ENCODE measurements around the gene PDCD11.
"Not testable (repeated sequence)": the region's sequence is repeated elsewhere in the genome, so short reads cannot be mapped to it uniquely, and the experiment has no call there.

PDCD11 gene

GRCh38 chr10:103417148-103417469 lies 20.7 kb downstream of the PDCD11 start:
- in situ Hi-C loops (cut with HindIII; ENCODE audit: low sequenced_read_pairs) = not testable (repeated sequence)

- in situ Hi-C loops (cut with HindIII; ENCODE audit: low sequenced_read_pairs) = no loop called here
These were observed 21.2 kb downstream of the PDCD11 start for GRCh38 chr10:103417601-103418000.

GRCh38 chr10:103419101-103419500 lies 22.7 kb downstream of the PDCD11 start:
- in situ Hi-C loops (cut with HindIII; ENCODE audit: low sequenced_read_pairs) = no loop called here

- in situ Hi-C loops (cut with HindIII; ENCODE audit: low sequenced_read_pairs) = no loop called here
These were observed 27.3 kb downstream of the PDCD11 start for GRCh38 chr10:103423748-103424147.

- in situ Hi-C loops (cut with HindIII; ENCODE audit: low sequenced_read_pairs) = no loop called here
These were observed 31.4 kb downstream of the PDCD11 start for GRCh38 chr10:103427866-103428265.

GRCh38 chr10:103428989-103429643 lies 32.7 kb downstream of the PDCD11 start:
- in situ Hi-C loops (cut with HindIII; ENCODE audit: low sequenced_read_pairs) = no loop called here

GRCh38 chr10:103429647-103430046 lies 33.2 kb downstream of the PDCD11 start:
- in situ Hi-C loops (cut with HindIII; ENCODE audit: low sequenced_read_pairs) = no loop called here

GRCh38 chr10:103431902-103432301 lies 35.5 kb downstream of the PDCD11 start:
- in situ Hi-C loops (cut with HindIII; ENCODE audit: low sequenced_read_pairs) = no loop called here

- in situ Hi-C loops (cut with HindIII; ENCODE audit: low sequenced_read_pairs) = no loop called here
These were observed 37.4 kb downstream of the PDCD11 start for GRCh38 chr10:103433858-103434257.

- in situ Hi-C loops (cut with HindIII; ENCODE audit: low sequenced_read_pairs) = no loop called here
These were observed 43.4 kb downstream of the PDCD11 start for GRCh38 chr10:103439776-103440175.

GRCh38 chr10:103440416-103440815 lies 44.0 kb downstream of the PDCD11 start:
- in situ Hi-C loops (cut with HindIII; ENCODE audit: low sequenced_read_pairs) = no loop called here

GRCh38 chr10:103441206-103441605 lies 44.8 kb downstream of the PDCD11 start:
- in situ Hi-C loops (cut with HindIII; ENCODE audit: low sequenced_read_pairs) = no loop called here

- in situ Hi-C loops (cut with HindIII; ENCODE audit: low sequenced_read_pairs) = no loop called here
These were observed 45.2 kb downstream of the PDCD11 start for GRCh38 chr10:103441611-103442010.

GRCh38 chr10:103442031-103442461 lies 45.6 kb downstream of the PDCD11 start:
- in situ Hi-C loops (cut with HindIII; ENCODE audit: low sequenced_read_pairs) = no loop called here

- in situ Hi-C loops (cut with HindIII; ENCODE audit: low sequenced_read_pairs) = no loop called here
These were observed 47.2 kb downstream of the PDCD11 start for GRCh38 chr10:103443475-103444185.

GRCh38 chr10:103444478-103444877 lies 48.1 kb downstream of the PDCD11 start:
- in situ Hi-C loops (cut with HindIII; ENCODE audit: low sequenced_read_pairs) = no loop called here

GRCh38 chr10:103445366-103445765 lies 48.9 kb downstream of the PDCD11 start:
- in situ Hi-C loops (cut with HindIII; ENCODE audit: low sequenced_read_pairs) = no loop called here

GRCh38 chr10:103445767-103446567 lies 49.5 kb downstream of the PDCD11 start:
- in situ Hi-C loops (cut with HindIII; ENCODE audit: low sequenced_read_pairs) = no loop called here

- in situ Hi-C loops (cut with HindIII; ENCODE audit: low sequenced_read_pairs) = no loop called here
These were observed 50.8 kb downstream of the PDCD11 start for GRCh38 chr10:103447187-103447586.

GRCh38 chr10:103448746-103449145 lies 52.3 kb downstream of the PDCD11 start:
- in situ Hi-C loops (cut with HindIII; ENCODE audit: low sequenced_read_pairs) = no loop called here

GRCh38 chr10:103449208-103450144 lies 53.0 kb downstream of the PDCD11 start:
- in situ Hi-C loops (cut with HindIII; ENCODE audit: low sequenced_read_pairs) = loop anchor here (5.0 kb wide), 1 partner anchor 43 kb away; the partner anchor contains the start of gene NEURL1

Data from DLD1 (cell line).